Loucy (cell line): ENCODE measurements around the gene SH2D6.
A peak's percentile ranks its signal among the peaks of the same experiment; 100 is the strongest.

Experiments
- H2AFZ ChIP-seq: fragments of 200-600 bp; sonication (generic); 2 replicates; pipeline ENCODE4 v1.6.0; 2016; ENCODE audit warnings: antibody characterized with exemption, mild to moderate bottlenecking, low read length, moderate library complexity
- H3F3A ChIP-seq: fragments of 200-600 bp; 2 replicates; pipeline ENCODE4 v1.6.0; 2016; ENCODE audit warnings: antibody characterized with exemption, low read depth, mild to moderate bottlenecking
- H3K27me3 ChIP-seq: fragments of 200-600 bp; sonication (generic); 2 replicates; pipeline ENCODE4 v1.6.1; 2014; ENCODE audit warnings: low read length, mild to moderate bottlenecking; ENCODE audit not compliant: insufficient read depth, poor library complexity, severe bottlenecking
- H3K36me3 ChIP-seq: fragments of 200-600 bp; sonication (generic); 2 replicates; pipeline ENCODE4 v1.6.1; 2016; ENCODE audit warnings: low read length; ENCODE audit not compliant: insufficient read depth
- H3K4me1 ChIP-seq: fragments of 200-600 bp; sonication (generic); 2 replicates; pipeline ENCODE4 v1.5.1; 2014; ENCODE audit warnings: low read length, mild to moderate bottlenecking; ENCODE audit not compliant: insufficient read depth, poor library complexity, severe bottlenecking
- H3K4me2 ChIP-seq: fragments of 200-600 bp; sonication (generic); 2 replicates; pipeline ENCODE4 v1.6.0; 2014; ENCODE audit warnings: antibody characterized with exemption, low read length, low read depth, mild to moderate bottlenecking; ENCODE audit not compliant: poor library complexity, severe bottlenecking
- H3K4me3 ChIP-seq: fragments of 200-600 bp; sonication (generic); 2 replicates; pipeline ENCODE4 v1.5.1; 2014; ENCODE audit warnings: low read length, mild to moderate bottlenecking, mixed read lengths; ENCODE audit not compliant: poor library complexity, severe bottlenecking
- H3K79me2 ChIP-seq: fragments of 200-600 bp; sonication (generic); 2 replicates; pipeline ENCODE4 v1.6.1; 2014; ENCODE audit warnings: low read length; ENCODE audit not compliant: insufficient read depth
- H3K9ac ChIP-seq: fragments of 200-600 bp; sonication (generic); 2 replicates; pipeline ENCODE4 v1.6.0; 2014; ENCODE audit warnings: mild to moderate bottlenecking, low read depth, low read length, moderate library complexity; ENCODE audit not compliant: poor library complexity, severe bottlenecking
- H3K9me2 ChIP-seq: fragments of 200-600 bp; sonication (generic); replicated peaks from 2 replicates; pipeline ENCODE4 v1.6.1; 2016; ENCODE audit warnings: low read depth, low read length, mixed read lengths
- H3K9me3 ChIP-seq: fragments of 200-600 bp; sonication (generic); 2 replicates; pipeline ENCODE4 v1.6.1; 2014; ENCODE audit warnings: mild to moderate bottlenecking, antibody characterized with exemption, low read length, low read depth; ENCODE audit not compliant: insufficient read depth
- H4K20me1 ChIP-seq: fragments of 200-600 bp; sonication (generic); 2 replicates; pipeline ENCODE4 v1.6.0; 2014; ENCODE audit warnings: antibody characterized with exemption, low read length, mild to moderate bottlenecking; ENCODE audit not compliant: insufficient read depth, poor library complexity, severe bottlenecking
- EZH2phosphoT487 ChIP-seq: fragments of 200-600 bp; IDR thresholded peaks from 2 replicates; pipeline ENCODE4 v1.6.1; 2018; ENCODE audit warnings: antibody characterized with exemption, mild to moderate bottlenecking, moderate library complexity, borderline replicate concordance
- TF ChIP-seq, protein P1 (sequence below): fragments of 200-600 bp; sonication (generic); conservative IDR thresholded peaks from 2 replicates; pipeline ENCODE4 v1.5.1; 2014; ENCODE audit warnings: mild to moderate bottlenecking, antibody characterized with exemption, low read length

Gene SH2D6

DNA sequence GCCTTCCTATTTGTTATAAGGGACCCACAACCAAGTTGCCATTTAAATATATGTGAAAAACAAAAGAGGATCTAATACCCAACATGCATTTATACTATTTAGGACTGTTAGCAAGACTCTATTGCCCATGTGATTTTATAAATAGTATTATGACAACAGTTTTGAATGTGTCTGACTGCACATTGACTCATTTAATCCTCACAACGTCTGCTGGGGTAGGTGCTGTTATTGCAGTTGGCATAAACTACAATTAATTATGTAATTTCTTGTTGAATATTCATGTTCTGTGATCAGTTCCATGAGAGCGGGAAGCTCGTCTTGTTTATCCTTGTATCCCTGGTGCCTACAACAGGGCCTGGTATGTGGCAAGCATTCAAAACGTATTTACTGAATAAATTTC is 53.7 kb downstream of the SH2D6 start:
- Histone ChIP-seq H3K9me3 (no peaks in the 10 kb centered on the region), H3K4me1 (peaks cover 12% of the 10 kb centered on the region), H2AFZ (no peak overlapping the region), H3F3A (no peaks in the 10 kb centered on the region), H3K36me3 (no peaks in the 10 kb centered on the region), H3K79me2 (no peaks in the 10 kb centered on the region), H3K27me3 (no peaks in the 10 kb centered on the region), H3K9me2 (no peaks in the 10 kb centered on the region), H3K9ac (no peak overlapping the region), H3K4me2 (no peak overlapping the region), H4K20me1 (no peaks in the 10 kb centered on the region), H3K4me3 (no peak overlapping the region)
- TF ChIP-seq EZH2phosphoT487: no peak
- TF ChIP-seq, protein P1, sequence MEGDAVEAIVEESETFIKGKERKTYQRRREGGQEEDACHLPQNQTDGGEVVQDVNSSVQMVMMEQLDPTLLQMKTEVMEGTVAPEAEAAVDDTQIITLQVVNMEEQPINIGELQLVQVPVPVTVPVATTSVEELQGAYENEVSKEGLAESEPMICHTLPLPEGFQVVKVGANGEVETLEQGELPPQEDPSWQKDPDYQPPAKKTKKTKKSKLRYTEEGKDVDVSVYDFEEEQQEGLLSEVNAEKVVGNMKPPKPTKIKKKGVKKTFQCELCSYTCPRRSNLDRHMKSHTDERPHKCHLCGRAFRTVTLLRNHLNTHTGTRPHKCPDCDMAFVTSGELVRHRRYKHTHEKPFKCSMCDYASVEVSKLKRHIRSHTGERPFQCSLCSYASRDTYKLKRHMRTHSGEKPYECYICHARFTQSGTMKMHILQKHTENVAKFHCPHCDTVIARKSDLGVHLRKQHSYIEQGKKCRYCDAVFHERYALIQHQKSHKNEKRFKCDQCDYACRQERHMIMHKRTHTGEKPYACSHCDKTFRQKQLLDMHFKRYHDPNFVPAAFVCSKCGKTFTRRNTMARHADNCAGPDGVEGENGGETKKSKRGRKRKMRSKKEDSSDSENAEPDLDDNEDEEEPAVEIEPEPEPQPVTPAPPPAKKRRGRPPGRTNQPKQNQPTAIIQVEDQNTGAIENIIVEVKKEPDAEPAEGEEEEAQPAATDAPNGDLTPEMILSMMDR: no peak

- peak overlapping the region; percentile 14 for H3K9ac ChIP-seq
- peaks cover 6% of the 10 kb centered on the region for H3K4me1 ChIP-seq
- TF ChIP-seq, protein P1: no peak
- TF ChIP-seq EZH2phosphoT487: no peak
- H4K20me1 ChIP-seq: no peaks in the 10 kb centered on the region
- no peaks in the 10 kb centered on the region for H3F3A ChIP-seq
- no peaks in the 10 kb centered on the region for H3K9me2 ChIP-seq
- H3K4me3 ChIP-seq: no peak overlapping the region
- no peaks in the 10 kb centered on the region for H3K9me3 ChIP-seq
- no peaks in the 10 kb centered on the region for H3K27me3 ChIP-seq
- no peaks in the 10 kb centered on the region for H3K79me2 ChIP-seq
- H3K4me2 ChIP-seq: no peak overlapping the region
- no peaks in the 10 kb centered on the region for H3K36me3 ChIP-seq
- H2AFZ ChIP-seq: peak overlapping the region; percentile 43; the same call in 1 of the 2 replicates
Measured at GRCh38 chr2:85475799-85476490, 57.4 kb downstream of the SH2D6 start.

DNA sequence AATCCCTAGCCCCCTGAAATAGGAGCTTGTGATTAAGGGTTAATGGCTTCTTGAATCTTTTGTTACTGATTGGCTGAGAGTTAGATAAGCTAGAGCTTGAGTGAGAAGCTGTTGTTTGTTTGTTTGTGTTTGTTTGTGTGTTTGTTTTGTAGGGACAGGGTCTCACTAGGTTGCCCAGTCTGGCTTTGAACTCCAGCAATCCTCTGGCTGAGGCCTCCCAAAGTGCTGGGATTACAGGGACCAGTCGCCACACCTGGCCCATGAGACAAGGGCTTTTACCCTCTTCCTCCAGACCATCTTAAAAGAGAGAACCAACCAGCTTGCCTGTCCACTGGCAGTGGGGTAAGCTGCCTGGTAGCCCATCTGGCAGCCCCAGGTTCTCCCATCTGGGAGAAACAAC is 58.1 kb downstream of the SH2D6 start:
- no peaks in the 10 kb centered on the region for H3K79me2 ChIP-seq
- H3K4me1 ChIP-seq: peaks cover 6% of the 10 kb centered on the region
- no peaks in the 10 kb centered on the region for H3F3A ChIP-seq
- H3K9me3 ChIP-seq: no peaks in the 10 kb centered on the region
- peak overlapping the region; percentile 14 for H3K9ac ChIP-seq
- H3K36me3 ChIP-seq: no peaks in the 10 kb centered on the region
- peak overlapping the region; percentile 43; the same call in 1 of the 2 replicates for H2AFZ ChIP-seq
- H3K4me3 ChIP-seq: no peak overlapping the region
- no peak overlapping the region for H3K4me2 ChIP-seq
- no peaks in the 10 kb centered on the region for H3K9me2 ChIP-seq
- no peaks in the 10 kb centered on the region for H4K20me1 ChIP-seq
- TF ChIP-seq EZH2phosphoT487: no peak
- TF ChIP-seq, protein P1: no peak
- no peaks in the 10 kb centered on the region for H3K27me3 ChIP-seq
